Measurements from ENCODE around the gene LIMS1. TPM values are rescaled to one million over a fixed set of nuclear protein-coding genes. Genes with fewer than 3 reads are reported as not detected.

Gene LIMS1
- total and polyA plus RNA-seq, 2 of the 13 experiments (the other 11 are each of a cell fraction or from before 2014, with no cell fraction given) = 38.3 to 49.6 TPM

DNA sequence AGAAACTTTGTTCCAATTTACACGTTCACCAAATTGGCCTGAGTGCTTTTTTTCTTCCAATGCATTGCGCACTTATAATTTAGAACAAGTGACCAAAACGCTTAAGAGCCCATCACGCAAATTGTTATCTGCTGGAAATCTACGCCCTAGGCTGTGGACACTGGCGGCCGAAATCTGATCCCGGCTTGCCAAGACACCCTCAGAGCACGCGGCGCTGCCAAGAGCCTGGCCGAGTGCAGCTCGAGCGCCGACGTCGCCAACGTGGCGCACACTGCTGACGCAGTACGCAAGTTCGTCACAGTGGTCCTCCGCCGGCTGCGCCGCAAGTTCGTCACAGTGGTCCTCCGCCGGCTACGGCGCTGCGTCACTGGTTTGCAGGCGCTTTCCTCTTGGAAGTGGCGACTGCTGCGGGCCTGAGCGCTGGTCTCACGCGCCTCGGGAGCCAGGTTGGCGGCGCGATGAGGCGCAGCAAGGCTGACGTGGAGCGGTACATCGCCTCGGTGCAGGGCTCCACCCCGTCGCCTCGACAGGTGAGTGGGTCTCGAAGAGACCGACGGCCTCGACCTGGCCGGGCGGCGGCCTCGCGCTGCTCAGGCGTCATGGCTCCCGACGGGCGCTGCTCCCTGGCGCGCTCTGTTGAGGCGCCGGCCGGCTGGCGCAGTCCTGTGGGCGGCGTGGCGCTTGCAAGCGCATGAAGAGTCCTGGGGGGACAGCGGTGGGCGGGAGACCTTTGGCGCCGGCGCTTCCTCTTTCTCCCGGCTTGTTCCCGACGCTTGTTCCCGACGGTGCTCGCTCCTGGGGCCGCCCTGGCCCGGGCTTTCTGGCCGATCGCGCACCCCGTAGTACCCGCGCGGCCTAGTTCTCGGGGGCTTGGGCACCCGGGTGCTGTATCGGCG lies 185.1 kb downstream of the LIMS1 start, which contains the start of gene RANBP2 (continued):
- TF ChIP-seq MXD1 (CRISPR knock-in tag; IDR thresholded peaks at IDR 0.05) (peak; percentile 94), ZNF788 (CRISPR knock-in tag; IDR thresholded peaks at IDR 0.05; ENCODE audit: borderline replicate concordance) (peak; percentile 99; the same call in 1 of the 2 replicates), ZNF33A (CRISPR knock-in tag; IDR thresholded peaks at IDR 0.05; ENCODE audit: borderline replicate concordance) (0 out of 2 replicates have a peak, but pooled peaks have one; percentile 76), IKZF1 (IDR thresholded peaks at IDR 0.05) (no peak), PCBP1 (IDR thresholded peaks at IDR 0.05; ENCODE audit: borderline replicate concordance, low read depth, low read length) (no peak), SNAI1 (CRISPR knock-in tag; IDR thresholded peaks at IDR 0.05; ENCODE audit: borderline replicate concordance) (0 out of 2 replicates have a peak, but pooled peaks have one; percentile 75), TSC22D2 (CRISPR knock-in tag; IDR thresholded peaks at IDR 0.05; ENCODE audit: borderline replicate concordance) (peak; percentile 95), HOXD1 (CRISPR knock-in tag; IDR thresholded peaks at IDR 0.05) (peak; percentile 97), ZFX (CRISPR knock-in tag; IDR thresholded peaks at IDR 0.05; ENCODE audit: low read depth) (peak; percentile 98), DR1 (CRISPR knock-in tag; IDR thresholded peaks at IDR 0.05) (peak; percentile 95), ZNF780A (CRISPR knock-in tag; IDR thresholded peaks at IDR 0.05) (peak; percentile 92; the same call in 1 of the 2 replicates), KAT7 (CRISPR knock-in tag; IDR thresholded peaks at IDR 0.05; ENCODE audit: borderline replicate concordance) (peak; percentile 100), ARID2 (CRISPR knock-in tag; IDR thresholded peaks at IDR 0.05; ENCODE audit: borderline replicate concordance) (peak; percentile 97), ZSCAN20 (CRISPR knock-in tag; IDR thresholded peaks at IDR 0.05; ENCODE audit: borderline replicate concordance) (peak; percentile 70), TAF15 (IDR thresholded peaks at IDR 0.05; ENCODE audit: low read depth, low read length, poor library complexity, severe bottlenecking) (peak; percentile 96)
- TF ChIP-seq, protein P1, sequence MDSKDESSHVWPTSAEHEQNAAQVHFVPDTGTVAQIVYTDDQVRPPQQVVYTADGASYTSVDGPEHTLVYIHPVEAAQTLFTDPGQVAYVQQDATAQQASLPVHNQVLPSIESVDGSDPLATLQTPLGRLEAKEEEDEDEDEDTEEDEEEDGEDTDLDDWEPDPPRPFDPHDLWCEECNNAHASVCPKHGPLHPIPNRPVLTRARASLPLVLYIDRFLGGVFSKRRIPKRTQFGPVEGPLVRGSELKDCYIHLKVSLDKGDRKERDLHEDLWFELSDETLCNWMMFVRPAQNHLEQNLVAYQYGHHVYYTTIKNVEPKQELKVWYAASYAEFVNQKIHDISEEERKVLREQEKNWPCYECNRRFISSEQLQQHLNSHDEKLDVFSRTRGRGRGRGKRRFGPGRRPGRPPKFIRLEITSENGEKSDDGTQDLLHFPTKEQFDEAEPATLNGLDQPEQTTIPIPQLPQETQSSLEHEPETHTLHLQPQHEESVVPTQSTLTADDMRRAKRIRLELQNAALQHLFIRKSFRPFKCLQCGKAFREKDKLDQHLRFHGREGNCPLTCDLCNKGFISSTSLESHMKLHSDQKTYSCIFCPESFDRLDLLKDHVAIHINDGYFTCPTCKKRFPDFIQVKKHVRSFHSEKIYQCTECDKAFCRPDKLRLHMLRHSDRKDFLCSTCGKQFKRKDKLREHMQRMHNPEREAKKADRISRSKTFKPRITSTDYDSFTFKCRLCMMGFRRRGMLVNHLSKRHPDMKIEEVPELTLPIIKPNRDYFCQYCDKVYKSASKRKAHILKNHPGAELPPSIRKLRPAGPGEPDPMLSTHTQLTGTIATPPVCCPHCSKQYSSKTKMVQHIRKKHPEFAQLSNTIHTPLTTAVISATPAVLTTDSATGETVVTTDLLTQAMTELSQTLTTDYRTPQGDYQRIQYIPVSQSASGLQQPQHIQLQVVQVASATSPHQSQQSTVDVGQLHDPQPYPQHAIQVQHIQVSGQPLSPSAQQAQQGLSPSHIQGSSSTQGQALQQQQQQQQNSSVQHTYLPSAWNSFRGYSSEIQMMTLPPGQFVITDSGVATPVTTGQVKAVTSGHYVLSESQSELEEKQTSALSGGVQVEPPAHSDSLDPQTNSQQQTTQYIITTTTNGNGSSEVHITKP (CRISPR knock-in tag; IDR thresholded peaks at IDR 0.05; ENCODE audit: low read depth) = peak; percentile 77; the same call in 1 of the 2 replicates
- TF ChIP-seq, protein P2, sequence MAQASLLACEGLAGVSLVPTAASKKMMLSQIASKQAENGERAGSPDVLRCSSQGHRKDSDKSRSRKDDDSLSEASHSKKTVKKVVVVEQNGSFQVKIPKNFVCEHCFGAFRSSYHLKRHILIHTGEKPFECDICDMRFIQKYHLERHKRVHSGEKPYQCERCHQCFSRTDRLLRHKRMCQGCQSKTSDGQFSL (CRISPR knock-in tag; IDR thresholded peaks at IDR 0.05) = peak; percentile 69; the same call in 1 of the 2 replicates
- TF ChIP-seq, protein P3, sequence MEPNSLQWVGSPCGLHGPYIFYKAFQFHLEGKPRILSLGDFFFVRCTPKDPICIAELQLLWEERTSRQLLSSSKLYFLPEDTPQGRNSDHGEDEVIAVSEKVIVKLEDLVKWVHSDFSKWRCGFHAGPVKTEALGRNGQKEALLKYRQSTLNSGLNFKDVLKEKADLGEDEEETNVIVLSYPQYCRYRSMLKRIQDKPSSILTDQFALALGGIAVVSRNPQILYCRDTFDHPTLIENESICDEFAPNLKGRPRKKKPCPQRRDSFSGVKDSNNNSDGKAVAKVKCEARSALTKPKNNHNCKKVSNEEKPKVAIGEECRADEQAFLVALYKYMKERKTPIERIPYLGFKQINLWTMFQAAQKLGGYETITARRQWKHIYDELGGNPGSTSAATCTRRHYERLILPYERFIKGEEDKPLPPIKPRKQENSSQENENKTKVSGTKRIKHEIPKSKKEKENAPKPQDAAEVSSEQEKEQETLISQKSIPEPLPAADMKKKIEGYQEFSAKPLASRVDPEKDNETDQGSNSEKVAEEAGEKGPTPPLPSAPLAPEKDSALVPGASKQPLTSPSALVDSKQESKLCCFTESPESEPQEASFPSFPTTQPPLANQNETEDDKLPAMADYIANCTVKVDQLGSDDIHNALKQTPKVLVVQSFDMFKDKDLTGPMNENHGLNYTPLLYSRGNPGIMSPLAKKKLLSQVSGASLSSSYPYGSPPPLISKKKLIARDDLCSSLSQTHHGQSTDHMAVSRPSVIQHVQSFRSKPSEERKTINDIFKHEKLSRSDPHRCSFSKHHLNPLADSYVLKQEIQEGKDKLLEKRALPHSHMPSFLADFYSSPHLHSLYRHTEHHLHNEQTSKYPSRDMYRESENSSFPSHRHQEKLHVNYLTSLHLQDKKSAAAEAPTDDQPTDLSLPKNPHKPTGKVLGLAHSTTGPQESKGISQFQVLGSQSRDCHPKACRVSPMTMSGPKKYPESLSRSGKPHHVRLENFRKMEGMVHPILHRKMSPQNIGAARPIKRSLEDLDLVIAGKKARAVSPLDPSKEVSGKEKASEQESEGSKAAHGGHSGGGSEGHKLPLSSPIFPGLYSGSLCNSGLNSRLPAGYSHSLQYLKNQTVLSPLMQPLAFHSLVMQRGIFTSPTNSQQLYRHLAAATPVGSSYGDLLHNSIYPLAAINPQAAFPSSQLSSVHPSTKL (CRISPR knock-in tag; IDR thresholded peaks at IDR 0.05) = peak; percentile 92
